Stromal cell of bone marrow (primary cell): ENCODE measurements around the gene PPIL1.
A peak's percentile ranks its signal among the peaks of the same experiment; 100 is the strongest.
"Not testable (repeated sequence)": the region's sequence is repeated elsewhere in the genome, so short reads cannot be mapped to it uniquely, and the experiment has no call there.

ENCODE experiments used
- DNase-seq: peaks from one replicate; pipeline ENCODE4 v3.0.0-alpha.2; 2012; ENCODE audit warnings: low read depth

PPIL1 gene

DNA sequence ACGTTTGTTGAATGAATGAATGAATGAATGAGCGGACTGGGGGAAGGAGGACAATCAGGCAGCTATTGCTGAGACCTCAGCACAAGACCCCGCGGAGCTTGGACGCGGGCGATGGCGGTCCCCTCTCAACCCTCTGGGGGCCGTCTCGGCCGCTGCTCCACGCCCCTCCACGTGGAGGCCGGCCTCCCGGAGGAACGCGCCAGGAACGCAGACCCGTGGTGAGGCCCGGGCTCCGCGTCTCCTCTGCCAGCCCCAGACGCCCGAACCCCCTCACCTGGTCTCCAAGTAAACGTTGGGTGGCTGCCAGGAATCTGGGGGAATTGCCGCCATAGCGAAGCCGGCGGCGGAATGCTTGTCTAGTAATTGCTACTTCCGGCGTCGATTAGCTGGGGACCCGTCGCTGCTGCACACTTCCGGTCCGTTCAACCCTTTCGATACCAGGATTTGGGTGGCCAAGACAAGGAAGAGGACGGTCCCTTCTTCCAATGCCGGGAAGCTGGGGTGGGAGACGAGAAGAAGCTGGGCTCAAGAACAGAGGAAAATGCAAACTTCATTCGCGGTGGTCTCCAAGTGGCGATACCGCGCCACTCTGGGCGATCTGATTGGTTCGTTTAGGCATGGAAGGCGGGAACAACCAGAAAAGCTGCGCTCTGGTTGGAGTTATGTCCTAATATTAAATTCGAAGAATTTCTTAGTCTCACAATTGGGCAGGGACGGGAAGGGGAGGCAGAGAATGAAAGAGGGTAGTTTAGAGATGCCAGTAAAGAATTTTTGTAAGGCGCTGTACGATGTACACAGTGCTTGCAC, at the start of gene PPIL1:
Gene PPIL1, minus strand, starts transcription at position 361 of the 807 bp plus-strand sequence. Its CDS starts 31 bp downstream, at position 330.
- peak; percentile 81 for DNase-seq

DNA sequence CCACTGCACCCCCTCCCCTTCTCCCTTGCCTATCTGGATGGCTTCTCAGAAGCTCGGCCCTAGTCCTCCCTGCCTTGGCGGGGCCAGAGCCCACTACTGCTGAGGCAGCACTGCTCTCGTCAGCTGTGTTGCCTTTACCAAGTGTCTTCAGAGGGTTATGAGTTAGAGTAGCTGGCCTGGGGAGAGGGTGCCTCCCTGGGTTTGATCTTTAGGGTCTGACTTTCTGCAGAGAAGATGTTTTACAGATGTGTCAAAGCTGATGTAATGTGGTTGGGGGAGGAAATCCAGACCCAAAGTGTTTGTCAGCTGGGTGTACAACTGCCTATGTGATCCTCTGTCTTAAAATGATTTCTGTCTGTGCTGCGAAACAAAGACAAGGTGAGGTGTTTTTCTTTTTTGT, 49.5 kb upstream of the PPIL1 start:
- DNase-seq: no peak

DNA sequence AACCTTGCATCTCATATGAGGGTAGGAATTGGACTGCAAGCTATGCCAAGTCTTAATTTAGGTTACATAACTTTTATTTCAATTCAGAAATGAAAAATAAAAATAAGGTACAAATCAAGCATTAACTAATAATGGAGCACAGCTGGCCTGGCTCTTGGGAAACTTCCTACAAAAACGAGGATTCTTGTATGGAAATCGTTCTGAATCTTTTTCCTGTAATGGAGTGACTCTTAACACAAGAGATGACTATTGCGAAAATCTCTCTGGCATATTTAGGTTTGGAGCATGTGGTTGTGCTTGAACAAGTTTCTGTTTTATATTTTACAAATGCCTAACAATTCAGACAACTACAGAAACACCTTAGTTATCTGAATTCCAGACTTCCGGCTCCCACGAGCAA, 45.9 kb upstream of the PPIL1 start:
- peak; percentile 43 for DNase-seq

DNA sequence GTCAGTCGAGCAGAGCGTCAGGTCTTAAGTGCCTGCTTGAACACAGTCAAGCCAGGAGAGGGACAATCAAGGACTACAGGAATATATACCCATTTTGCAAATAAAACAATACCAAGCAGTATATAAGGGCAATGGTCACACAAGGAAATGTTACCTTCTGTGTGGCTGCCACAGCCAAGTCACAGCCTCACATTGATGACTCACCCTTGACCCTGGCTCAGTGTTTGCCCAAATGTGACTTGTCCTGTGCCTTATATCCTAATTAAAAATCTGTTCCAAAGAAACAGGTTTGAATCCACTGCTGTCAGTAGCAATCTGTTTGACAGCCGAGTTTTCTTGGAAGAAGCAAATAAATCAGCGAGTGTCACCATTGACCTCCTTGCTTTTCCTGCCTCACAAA, 45.4 kb upstream of the PPIL1 start:
- DNase-seq: no peak

DNA sequence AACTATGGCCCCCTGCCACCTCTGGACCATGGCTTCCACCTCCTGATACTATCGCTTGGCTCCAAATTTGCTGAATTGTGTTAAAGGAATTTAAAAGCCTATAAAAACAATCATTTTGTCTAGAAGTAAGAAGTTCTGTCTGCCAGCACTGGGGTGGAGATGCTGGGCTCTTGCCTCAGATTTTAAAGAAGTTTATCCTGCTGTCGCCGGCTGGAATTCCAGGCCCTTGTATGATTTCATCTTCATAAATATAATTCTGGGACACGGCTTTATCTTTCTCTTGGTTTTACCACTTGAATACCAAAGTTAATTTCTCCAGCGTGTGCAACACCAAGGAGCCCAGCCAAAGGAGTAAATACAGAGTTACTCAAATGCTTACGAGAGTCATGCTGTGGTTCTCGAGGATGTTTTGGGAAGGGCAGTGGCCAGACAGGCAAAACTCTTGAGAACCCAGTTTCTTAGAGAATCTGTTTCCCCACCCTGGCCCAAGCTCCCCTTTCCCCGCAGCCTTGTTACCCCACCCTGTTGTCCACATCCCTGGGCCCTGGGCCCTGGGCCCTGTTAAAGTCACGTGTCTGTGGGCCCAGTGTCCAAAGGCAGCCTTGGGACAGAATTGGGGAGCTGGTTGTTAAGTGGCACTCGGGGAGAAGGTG, 43.1 kb upstream of the PPIL1 start:
- DNase-seq: peak; percentile 86

DNA sequence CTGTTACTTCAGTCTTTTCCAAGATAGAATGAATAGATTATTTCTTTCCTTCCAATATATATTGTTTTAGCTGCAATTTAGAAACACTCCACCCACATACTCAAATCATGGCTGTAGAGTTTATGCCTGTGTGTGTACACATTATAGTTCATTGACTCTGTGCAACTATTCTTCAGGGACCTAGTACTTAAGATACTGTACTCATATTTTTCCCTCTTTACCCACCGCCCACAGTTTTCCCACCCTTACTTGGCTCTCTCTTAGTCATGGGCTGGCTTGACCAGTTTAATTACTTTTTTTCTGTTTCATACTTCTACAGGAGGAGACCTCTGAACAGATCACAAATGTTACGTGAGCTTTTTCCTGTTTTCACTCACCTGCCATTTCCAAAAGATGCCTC, 41.5 kb upstream of the PPIL1 start:
- DNase-seq: no peak

DNA sequence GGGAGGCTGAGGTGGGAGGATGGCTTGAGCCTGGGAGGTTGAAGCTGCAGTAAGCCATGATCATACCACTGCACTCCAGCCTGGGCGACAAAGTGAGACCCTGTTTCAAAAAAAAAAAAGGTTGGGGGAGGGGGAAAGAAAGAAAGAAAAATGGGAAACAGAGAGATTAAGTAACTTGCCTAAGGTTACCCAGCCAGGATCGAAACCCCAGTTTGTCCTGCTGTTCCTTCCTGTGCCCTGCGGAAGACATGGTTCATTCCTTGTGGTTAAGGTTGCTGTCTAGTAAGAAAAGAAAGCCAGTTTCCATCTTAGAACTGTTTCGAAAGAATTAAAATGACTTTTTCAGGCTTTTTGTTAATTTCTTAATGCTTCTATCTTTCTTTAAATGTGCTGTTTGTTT, 41.0 kb upstream of the PPIL1 start:
- DNase-seq: no peak

- DNase-seq: no peak
These were observed 39.7 kb upstream of the PPIL1 start for GRCh38 chr6:36914227-36914794.

- no peak for DNase-seq
These were observed 38.5 kb upstream of the PPIL1 start for GRCh38 chr6:36913082-36913481.

GRCh38 chr6:36912586-36912985, 38.0 kb upstream of the PPIL1 start:
- DNase-seq: peak; percentile 57

DNA sequence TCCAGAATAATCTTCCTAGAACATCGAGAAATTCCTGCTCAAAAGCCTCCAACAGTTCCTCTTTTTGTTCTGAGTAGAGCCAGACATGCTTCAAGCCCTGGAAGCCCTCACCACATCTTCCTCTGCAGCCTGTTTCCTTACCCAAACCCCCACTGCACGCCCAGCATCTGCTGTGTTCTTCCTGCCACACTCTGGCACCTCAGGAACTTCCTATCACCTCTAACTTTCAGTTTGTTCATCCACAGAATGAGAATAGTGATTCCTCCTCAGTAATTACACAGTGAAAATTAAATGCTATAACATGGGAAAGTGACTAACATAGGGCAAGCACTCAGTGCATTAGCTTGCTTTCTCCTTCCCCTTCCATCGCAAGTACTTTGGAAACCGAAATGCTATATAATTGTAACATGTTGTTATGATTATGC, 37.4 kb upstream of the PPIL1 start:
- no peak for DNase-seq

GRCh38 chr6:36908747-36909146, 34.1 kb upstream of the PPIL1 start:
- DNase-seq: no peak

DNA sequence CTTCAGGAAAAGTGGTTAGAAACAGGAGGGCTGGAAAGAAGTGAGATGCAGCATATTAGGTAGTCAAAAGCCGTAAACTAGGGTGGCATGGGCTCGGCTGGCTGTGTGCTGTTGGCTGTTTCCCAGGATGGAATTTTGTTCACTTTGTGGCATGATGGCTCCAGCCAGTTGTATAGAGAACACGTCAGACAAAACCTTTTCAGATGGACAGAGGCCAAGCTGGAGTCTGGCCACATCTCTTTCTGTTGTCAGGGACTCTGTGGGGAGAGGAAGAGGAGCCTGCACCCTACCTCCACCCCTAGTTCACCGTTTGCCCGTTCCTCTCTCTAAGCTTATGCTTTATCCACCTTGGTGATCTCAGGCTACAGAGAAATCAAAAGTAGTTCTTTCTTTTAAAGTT, 33.2 kb upstream of the PPIL1 start:
- no peak for DNase-seq

GRCh38 chr6:36906539-36907325, 32.1 kb upstream of the PPIL1 start:
- no peak for DNase-seq

GRCh38 chr6:36904851-36905393, 30.3 kb upstream of the PPIL1 start:
- no peak for DNase-seq

GRCh38 chr6:36904114-36904513, 29.5 kb upstream of the PPIL1 start:
- no peak for DNase-seq

DNA sequence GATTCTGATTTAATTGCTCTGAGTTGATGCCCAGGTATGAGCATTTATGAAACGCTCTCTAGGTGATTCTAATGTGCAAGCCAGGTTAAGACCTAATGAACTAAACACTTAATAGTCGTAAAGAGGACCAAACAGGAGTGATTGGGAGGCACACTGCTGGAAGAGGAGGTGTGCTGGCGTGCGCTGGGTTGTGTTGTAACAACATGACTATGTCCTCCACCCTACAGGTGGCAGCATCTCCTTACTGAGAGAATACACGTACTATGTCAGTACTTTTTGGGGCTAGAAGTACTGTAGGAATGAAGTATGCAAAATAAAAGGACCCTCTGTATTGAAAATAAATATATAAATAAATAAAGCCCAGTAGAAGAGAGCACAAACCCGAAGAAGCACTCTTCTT, 23.0 kb upstream of the PPIL1 start:
- no peak for DNase-seq

- DNase-seq: no peak
These were observed 19.7 kb upstream of the PPIL1 start for GRCh38 chr6:36893976-36894932.

- not testable (repeated sequence) for DNase-seq
These were observed 16.6 kb upstream of the PPIL1 start for GRCh38 chr6:36891153-36891552.

- no peak for DNase-seq
These were observed 15.6 kb upstream of the PPIL1 start for GRCh38 chr6:36890112-36890663.
